OCI-LY3 (cell line): ENCODE results near the gene ZNF391.

Source experiments
- H2AFZ ChIP-seq: fragments of 200-600, 300-600 bp; shearing (Covaris generic); 2 replicates; pipeline ENCODE4 v1.6.0; 2014; ENCODE audit warnings: antibody characterized with exemption, low read depth, low read length
- H3K27ac ChIP-seq: fragments of 200-600, 300-600 bp; sonication (generic); 2 replicates; pipeline ENCODE4 v1.5.1; 2014; ENCODE audit warnings: mild to moderate bottlenecking, low read length, moderate library complexity, mixed read lengths
- H3K27me3 ChIP-seq: fragments of 200-600, 300-600 bp; sonication (generic); 2 replicates; pipeline ENCODE4 v1.6.1; 2014; ENCODE audit warnings: low read depth, low read length, mixed read lengths
- H3K36me3 ChIP-seq: fragments of 200-600, 300-600 bp; sonication (generic); replicated peaks from 2 replicates; pipeline ENCODE3; 2014; ENCODE audit warnings: low read depth, low read length, mixed read lengths
- H3K4me1 ChIP-seq: fragments of 300-600, 200-600 bp; sonication (generic); 2 replicates; pipeline ENCODE4 v1.6.1; 2014; ENCODE audit warnings: low read length, mixed read lengths
- H3K4me2 ChIP-seq: fragments of 200-600, 300-600 bp; sonication (generic); 2 replicates; pipeline ENCODE4 v1.6.1; 2014; ENCODE audit warnings: low read length, mixed read lengths
- H3K4me3 ChIP-seq: fragments of 300-600, 200-600 bp; sonication (generic); 2 replicates; pipeline ENCODE4 v1.5.1; 2014; ENCODE audit warnings: antibody characterized with exemption, mild to moderate bottlenecking, low read length, moderate library complexity
- H3K79me2 ChIP-seq: fragments of 300-600, 200-600 bp; shearing (Covaris generic); 2 replicates; pipeline ENCODE4 v1.6.1; 2014; ENCODE audit warnings: mild to moderate bottlenecking, low read length, mixed read lengths
- H3K9ac ChIP-seq: fragments of 300-600, 200-600 bp; shearing (Covaris generic); 2 replicates; pipeline ENCODE4 v1.6.0; 2014; ENCODE audit warnings: mild to moderate bottlenecking, low read length, moderate library complexity
- H3K9me3 ChIP-seq: fragments of 200-600, 300-600 bp; shearing (Covaris generic); 2 replicates; pipeline ENCODE4 v1.6.1; 2014; ENCODE audit warnings: low read length, mixed read lengths; ENCODE audit not compliant: insufficient read depth
- H4K20me1 ChIP-seq: fragments of 200-600, 300-600 bp; sonication (generic); 2 replicates; pipeline ENCODE4 v1.6.1; 2016; ENCODE audit warnings: low read length, mixed read lengths; ENCODE audit not compliant: insufficient read depth
- EZH2phosphoT487 ChIP-seq: fragments of 200-600 bp; shearing (Covaris generic); IDR thresholded peaks from 2 replicates; pipeline ENCODE4 v1.6.1; 2018; ENCODE audit warnings: antibody characterized with exemption, mixed run types, low read depth
- TF ChIP-seq, protein P1 (sequence below): fragments of 200-600, 300-600 bp; sonication (generic); IDR thresholded peaks from 2 replicates; pipeline ENCODE4 v1.5.1; 2014; ENCODE audit warnings: antibody characterized with exemption, low read length, low read depth

The ZNF391 gene

DNA sequence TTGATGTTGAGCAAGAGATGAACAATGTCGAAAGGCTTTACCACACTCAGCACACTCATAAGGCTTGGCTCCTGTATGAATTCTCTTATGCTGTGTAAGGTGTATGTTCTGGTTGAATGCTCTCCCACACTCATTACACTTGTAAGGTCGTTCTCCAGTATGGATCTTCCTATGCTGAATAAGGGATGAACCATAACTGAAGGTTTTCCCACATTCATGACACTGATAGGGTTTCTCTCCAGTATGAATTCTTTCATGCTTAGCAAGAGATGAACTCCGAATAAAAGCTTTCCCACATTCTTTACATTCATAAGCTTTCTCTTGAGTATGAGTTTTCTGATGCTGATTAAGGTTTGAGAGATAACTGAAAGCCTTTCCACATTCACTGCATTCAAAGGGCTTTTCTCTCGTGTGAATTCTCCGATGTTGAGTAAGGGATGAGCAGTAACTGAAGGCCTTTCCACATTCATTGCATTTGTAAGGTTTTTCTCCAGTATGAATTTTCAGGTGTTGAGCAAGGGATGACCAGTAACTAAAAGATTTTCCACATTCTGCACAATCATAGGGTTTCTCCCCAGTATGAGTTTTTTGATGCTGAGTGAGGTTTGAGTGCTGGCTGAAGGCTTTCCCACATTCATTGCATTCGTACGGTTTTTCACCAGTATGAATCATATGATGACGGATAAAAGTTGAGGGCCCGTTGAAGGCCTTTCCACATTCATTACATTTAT is 63.3 kb downstream of the ZNF391 start:
- H3K9me3 ChIP-seq: peaks cover 38% of the 10 kb centered on the region; the same call in 1 of the 2 replicates
- TF ChIP-seq, protein P1, sequence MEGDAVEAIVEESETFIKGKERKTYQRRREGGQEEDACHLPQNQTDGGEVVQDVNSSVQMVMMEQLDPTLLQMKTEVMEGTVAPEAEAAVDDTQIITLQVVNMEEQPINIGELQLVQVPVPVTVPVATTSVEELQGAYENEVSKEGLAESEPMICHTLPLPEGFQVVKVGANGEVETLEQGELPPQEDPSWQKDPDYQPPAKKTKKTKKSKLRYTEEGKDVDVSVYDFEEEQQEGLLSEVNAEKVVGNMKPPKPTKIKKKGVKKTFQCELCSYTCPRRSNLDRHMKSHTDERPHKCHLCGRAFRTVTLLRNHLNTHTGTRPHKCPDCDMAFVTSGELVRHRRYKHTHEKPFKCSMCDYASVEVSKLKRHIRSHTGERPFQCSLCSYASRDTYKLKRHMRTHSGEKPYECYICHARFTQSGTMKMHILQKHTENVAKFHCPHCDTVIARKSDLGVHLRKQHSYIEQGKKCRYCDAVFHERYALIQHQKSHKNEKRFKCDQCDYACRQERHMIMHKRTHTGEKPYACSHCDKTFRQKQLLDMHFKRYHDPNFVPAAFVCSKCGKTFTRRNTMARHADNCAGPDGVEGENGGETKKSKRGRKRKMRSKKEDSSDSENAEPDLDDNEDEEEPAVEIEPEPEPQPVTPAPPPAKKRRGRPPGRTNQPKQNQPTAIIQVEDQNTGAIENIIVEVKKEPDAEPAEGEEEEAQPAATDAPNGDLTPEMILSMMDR: no peak
- TF ChIP-seq EZH2phosphoT487: no peak
- no peak overlapping the region for H2AFZ ChIP-seq
- H3K36me3 ChIP-seq: peaks cover 88% of the 10 kb centered on the region
- H3K4me2 ChIP-seq: no peak overlapping the region
- H3K9ac ChIP-seq: no peak overlapping the region
- H3K27me3 ChIP-seq: no peaks in the 10 kb centered on the region
- no peak overlapping the region for H3K27ac ChIP-seq
- H3K79me2 ChIP-seq: no peaks in the 10 kb centered on the region
- H3K4me3 ChIP-seq: no peak overlapping the region
- no peaks in the 10 kb centered on the region for H3K4me1 ChIP-seq
- H4K20me1 ChIP-seq: no peaks in the 10 kb centered on the region

DNA sequence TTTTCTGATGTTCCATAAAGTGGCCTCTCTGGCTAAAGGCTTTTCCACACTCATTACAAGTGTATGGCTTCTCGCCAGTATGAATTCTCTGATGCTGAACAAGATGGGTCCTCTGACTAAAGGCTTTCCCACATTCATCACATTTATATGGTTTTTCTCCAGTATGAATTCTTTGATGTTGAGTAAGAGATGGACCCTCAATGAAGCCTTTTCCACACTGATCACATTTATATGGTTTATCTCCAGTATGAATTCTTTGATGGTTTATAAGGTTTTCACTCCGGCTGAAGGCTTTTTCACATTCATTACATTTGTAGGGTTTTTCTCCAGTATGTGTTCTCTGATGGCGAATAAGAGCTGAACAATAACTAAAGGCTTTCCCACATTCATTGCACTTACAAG is 63.9 kb downstream of the ZNF391 start:
- peaks cover 95% of the 10 kb centered on the region for H3K36me3 ChIP-seq
- no peak overlapping the region for H3K4me2 ChIP-seq
- H3K4me1 ChIP-seq: no peaks in the 10 kb centered on the region
- peaks cover 38% of the 10 kb centered on the region; the same call in 1 of the 2 replicates for H3K9me3 ChIP-seq
- H4K20me1 ChIP-seq: no peaks in the 10 kb centered on the region
- H3K9ac ChIP-seq: no peak overlapping the region
- no peak overlapping the region for H3K27ac ChIP-seq
- H3K4me3 ChIP-seq: no peak overlapping the region
- H3K79me2 ChIP-seq: no peaks in the 10 kb centered on the region
- TF ChIP-seq, protein P1: no peak
- TF ChIP-seq EZH2phosphoT487: no peak
- no peak overlapping the region for H2AFZ ChIP-seq
- no peaks in the 10 kb centered on the region for H3K27me3 ChIP-seq
